ENCODE results near the gene SHPK. TPM values are rescaled to one million over a fixed set of nuclear protein-coding genes. Genes with fewer than 3 reads are reported as not detected.

SHPK gene, protein sequence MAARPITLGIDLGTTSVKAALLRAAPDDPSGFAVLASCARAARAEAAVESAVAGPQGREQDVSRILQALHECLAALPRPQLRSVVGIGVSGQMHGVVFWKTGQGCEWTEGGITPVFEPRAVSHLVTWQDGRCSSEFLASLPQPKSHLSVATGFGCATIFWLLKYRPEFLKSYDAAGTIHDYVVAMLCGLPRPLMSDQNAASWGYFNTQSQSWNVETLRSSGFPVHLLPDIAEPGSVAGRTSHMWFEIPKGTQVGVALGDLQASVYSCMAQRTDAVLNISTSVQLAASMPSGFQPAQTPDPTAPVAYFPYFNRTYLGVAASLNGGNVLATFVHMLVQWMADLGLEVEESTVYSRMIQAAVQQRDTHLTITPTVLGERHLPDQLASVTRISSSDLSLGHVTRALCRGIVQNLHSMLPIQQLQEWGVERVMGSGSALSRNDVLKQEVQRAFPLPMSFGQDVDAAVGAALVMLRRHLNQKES
- 4.9 and 6.1 TPM in 2 replicates for total RNA-seq (2014; rRNA removed; shearing (Covaris generic))

DNA sequence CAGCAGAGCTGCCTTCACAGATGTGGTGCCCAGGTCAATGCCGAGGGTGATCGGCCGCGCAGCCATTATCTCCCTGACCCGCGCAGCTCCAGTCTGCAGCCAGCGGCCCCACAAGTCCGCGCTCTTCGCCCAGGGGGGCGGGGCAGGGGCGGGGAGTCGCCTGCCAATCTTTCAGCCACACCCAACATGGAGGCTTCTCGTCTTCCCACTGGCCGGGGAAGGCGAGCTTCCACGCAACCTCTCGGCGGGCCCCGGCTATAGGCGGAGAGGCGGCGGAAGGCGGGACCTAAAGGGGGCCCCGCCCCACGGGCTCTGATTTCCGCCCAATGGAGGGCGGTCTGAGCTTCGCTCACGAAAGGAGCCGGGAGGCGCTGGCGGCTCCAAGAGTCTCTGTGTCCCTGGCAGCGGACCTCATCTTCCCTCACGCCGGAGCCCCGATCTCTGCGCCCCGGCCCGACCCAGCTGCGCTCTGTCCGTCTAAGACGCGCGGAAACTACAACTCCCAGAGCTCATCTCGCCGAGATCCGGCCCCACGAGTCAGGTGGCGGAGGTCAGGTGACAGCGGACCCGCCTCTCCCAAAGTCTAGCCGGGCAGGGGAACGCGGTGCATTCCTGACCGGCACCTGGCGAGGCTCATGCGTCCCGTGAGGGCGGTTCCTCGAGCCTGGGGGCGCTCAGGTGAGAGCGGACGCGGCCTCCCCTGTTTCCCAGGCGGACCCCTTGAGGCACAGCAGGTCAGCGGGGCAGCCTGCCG, at the start of gene SHPK, which contains the start of gene CTNS:
SHPK (minus strand) TSS at position 97 of the 754 bp plus-strand sequence; CDS start at position 66, 31 bp downstream.
CTNS (plus strand) TSS at position 607 of the 754 bp plus-strand sequence. CDS start 3,447 bp downstream, outside the sequence.
- peak; percentile 84 for DNase-seq (ENCODE audit: low spot score)

DNA sequence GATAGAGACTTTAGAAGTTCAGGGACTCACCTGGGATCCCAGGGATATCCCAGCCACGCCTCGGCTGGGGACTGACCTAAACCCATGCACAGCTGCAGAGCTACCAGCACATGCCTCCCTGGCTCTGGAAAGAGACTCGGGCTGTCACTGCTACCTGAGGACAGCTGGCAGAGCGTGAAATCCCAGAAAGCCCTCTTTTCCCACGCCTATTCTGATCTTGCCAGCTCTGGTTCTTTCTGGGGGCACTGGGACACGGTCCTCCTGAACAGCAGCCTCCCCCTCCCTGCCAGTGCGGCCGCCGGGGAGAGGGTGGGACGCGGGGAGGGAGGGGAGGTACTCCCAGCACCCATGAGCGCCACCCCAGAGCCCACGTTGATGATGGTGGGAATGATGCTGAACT, 49.1 kb upstream of the SHPK start:
- DNase-seq (ENCODE audit: low spot score): no peak

DNA sequence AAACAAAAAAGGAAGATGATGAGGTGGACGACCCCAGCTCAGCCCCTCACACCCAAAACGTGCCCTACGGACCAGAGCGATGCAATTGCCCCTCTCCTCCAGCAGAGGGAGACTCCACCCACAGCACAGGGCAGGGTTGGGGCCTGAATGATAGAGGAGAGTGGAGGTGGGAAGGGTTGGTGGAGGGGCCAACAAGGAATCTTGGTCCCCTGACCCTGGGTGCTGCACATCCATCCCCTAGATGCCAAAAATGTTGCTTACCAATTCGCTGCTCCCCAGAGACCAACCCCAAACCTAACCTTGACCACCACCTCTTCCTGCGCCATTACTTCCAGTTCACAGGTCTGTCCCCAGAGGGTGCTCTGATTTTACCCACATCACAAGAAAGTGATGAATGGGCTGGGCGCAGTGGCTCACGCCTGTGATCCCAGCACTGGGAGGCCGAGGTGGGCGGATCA, 47.0 kb upstream of the SHPK start:
- no peak for DNase-seq (ENCODE audit: low spot score)

DNA sequence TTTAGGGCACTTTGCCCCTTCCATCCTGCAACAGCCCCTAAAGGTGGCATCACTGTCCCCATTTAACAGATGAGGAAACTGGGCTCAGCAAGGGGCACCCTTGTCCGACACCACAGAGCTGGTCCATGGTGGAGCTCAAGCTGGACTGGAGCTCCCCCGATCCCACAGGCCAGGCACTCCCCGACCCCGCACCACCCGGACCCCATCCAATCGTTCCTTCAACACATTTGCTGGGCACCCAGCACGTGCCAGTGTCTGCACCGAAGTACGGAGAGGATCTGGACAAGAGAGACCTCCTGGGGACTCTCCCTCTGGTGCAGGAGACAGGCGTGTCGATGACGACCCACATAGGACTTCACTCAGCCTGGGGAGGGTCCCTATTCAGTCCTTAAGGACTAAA, 46.0 kb upstream of the SHPK start:
- DNase-seq (ENCODE audit: low spot score): no peak

DNA sequence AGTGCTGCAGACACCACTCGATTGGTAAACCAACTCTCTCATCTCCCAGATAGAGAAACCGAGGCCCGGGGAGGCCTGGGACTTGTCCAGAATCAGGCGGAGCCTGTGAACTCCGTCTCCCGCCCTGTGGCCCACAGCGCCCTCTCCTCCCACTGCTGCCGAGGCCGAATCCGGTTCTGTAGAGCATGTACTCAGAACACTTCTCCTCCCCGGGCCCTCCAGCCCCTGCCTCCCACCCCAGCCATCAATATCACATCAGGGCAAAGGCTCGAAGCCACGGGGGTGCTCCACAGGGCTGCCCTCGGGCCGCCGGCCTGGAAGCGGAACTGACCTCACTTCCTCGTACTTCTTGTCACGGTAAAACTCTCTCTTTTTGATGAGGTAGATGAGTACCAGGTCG, 45.5 kb upstream of the SHPK start:
- DNase-seq (ENCODE audit: low spot score): no peak

DNA sequence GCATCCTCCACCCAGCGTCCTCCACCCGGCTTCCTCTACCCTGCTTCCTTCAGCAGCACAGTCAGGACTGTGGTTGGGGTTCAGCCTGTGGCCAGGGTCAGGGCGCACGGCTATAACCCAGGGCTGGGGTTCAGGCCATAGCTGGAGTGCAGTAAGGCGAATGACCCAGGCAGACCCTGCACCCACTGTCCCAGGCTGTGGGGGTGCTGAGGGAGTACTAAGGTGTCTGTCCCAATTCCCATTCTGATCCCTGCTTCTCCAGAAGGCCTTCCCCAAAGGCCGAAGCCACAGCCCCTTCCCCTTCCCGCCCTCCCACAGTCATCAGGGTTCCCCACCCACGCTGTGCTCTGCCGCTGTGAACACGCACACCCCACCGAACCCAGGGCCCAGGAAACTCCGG, 45.0 kb upstream of the SHPK start:
- DNase-seq (ENCODE audit: low spot score): no peak

DNA sequence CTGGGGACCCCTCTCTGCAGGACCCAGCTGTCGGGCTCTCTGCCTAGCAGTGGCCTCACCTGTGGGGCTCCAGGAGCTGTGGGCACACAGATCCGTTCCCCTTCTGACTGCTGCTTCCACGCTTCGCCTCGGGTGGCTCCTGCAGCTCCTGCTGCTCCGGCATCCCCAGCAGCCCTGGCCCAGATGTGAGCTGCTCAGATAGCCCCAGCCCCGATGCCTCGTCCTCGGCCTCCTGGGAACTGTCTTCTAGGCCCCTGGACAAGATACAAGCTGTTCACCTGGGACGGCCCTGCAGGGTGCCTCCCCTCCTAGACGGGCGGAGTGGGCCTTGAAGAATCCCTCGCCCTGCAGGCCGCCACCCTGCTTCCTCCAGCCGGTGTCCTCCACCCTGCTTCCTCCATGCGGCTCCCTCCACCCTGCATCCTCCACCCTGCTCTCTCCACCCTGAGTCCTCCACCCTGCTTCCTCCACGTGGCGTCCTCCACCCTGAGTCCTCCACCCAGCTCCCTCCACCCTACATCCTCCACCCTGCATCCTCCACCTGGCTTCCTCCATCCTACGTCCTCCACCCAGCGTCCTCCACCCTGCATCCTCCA, 43.6 kb upstream of the SHPK start:
- DNase-seq (ENCODE audit: low spot score): no peak

DNA sequence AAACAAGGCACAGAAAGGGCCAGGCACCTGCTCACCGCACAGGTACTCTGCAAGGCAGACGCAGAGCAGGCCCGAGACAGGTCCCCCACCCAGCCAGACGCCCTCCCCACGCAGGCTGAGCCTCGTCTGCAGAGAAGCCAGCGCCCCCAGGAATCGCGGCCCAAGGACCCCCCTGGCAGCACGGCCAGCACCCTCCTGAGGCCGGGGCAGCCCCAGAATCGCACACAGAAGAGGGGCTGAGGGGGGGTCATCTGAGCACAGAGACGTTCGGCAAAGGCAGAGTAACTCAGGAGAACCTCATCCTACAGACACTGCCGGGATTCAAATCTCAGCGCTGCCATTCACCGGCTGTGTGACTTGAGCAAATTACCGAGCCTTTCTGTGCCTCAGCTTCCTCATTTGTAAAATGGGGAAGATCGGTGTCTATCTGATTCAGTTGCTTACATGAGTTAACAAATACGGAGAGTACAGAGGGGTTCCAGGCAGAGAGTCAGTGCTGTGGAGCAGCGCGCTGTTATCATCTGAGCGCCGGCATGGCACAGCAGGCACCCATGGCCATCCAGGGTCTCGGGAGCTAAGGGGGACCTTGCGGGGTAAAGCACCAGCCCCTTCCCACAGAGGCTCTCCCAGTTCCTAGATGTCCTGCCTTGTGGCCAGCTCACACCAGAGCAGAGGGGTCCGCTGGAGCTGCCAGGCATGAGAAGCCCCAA, 42.9 kb upstream of the SHPK start:
- DNase-seq (ENCODE audit: low spot score): no peak

DNA sequence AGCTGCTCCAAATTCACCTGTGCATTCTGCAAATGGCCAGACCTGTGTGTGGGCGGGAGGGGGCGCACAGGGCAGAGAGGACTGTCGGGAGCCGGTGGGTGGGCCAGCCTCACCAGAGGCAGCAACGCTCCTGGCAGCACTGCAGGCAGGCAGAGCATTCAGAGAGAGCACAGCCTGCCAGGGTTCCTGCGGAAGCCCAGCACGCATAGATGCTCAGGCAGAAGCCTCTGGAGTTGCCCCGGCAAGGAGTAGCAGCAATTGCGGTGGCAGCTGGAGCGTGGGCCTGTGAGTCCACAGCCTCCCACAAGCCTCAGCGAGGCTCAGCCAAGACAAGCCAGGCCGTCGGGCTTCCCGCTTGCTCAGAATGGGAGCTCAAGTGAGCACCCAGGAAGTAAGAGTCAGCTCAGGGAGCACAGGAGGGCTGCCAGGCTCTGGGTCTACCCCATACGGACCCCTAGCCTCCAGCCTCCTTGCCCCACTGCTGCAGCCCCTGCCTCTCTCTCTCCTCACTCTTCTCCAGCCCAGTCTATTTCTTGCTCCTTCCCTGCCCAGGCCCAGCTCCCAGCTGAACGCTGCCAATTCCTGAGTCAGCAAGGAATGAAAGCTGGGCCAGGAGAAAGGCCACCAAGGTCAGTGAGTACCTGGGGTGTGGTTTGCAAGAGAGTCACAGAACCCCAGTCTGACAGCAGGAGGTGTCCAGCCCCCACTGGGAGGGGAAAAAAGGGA, 42.2 kb upstream of the SHPK start:
- no peak for DNase-seq (ENCODE audit: low spot score)

DNA sequence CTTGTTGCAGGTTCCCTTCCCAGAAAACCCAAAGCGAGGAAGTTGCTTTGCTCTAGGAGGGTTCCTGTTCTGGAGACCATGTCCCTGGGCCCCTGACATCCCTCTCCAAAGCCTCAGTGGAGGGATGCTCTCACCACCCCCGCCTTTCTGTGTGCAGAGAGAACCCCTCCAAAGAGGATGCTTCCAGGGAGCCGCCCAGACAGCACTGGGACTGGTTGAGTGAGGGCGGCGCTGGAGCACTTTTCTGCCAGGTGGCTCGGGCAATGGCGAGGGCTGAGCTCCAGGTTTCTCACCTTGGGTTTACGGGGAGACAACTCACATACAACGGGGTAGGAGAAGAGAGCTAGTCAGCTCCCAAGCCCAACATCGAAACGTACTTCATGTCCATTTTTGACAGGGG, 39.8 kb upstream of the SHPK start:
- no peak for DNase-seq (ENCODE audit: low spot score)

DNA sequence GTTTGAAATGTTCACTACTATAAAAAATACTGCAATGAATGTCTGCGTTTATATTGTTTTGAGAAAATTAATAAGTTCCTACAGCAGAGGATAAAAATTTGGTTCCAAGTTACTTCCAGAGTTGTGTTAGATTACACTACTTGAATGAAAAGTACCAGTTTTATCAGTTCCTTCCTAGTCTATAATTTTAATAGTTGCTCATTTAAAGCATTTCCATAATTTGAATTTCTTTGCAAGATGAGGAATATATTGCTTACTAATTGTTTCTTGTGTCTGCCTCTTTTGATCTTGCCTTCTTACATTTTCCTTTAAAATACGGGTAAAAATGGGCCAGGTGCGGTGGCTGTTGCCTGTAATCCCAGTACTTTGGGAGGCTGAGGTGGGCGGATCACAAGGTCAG, 36.5 kb upstream of the SHPK start:
- DNase-seq (ENCODE audit: low spot score): no peak

DNA sequence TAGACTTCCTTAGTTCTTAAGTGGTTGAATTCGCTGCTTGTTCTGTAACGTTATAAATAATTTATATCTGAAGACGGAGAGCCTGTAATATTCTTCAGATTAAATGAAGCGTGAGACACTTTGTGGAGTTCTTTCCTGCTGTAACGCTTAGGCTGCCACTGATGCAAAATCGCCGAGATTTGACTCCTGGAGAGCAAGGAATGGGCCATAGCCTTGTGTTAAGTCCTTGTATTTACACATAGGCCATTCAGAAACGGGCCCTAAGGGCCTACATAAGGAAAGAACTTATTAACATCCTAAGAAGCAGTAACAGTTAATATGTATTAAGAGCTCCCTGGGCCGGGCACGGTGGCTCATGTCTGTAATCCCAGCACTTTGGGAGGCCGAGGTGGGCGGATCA, 33.5 kb upstream of the SHPK start:
- no peak for DNase-seq (ENCODE audit: low spot score)

DNA sequence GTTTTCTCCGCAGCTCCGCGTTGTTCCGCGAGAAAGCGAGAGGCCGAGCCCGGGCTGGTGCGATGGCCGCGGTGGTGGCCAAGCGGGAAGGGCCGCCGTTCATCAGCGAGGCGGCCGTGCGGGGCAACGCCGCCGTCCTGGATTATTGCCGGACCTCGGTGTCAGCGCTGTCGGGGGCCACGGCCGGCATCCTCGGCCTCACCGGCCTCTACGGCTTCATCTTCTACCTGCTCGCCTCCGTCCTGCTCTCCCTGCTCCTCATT, 33.0 kb upstream of the SHPK start:
- DNase-seq (ENCODE audit: low spot score): no peak

DNA sequence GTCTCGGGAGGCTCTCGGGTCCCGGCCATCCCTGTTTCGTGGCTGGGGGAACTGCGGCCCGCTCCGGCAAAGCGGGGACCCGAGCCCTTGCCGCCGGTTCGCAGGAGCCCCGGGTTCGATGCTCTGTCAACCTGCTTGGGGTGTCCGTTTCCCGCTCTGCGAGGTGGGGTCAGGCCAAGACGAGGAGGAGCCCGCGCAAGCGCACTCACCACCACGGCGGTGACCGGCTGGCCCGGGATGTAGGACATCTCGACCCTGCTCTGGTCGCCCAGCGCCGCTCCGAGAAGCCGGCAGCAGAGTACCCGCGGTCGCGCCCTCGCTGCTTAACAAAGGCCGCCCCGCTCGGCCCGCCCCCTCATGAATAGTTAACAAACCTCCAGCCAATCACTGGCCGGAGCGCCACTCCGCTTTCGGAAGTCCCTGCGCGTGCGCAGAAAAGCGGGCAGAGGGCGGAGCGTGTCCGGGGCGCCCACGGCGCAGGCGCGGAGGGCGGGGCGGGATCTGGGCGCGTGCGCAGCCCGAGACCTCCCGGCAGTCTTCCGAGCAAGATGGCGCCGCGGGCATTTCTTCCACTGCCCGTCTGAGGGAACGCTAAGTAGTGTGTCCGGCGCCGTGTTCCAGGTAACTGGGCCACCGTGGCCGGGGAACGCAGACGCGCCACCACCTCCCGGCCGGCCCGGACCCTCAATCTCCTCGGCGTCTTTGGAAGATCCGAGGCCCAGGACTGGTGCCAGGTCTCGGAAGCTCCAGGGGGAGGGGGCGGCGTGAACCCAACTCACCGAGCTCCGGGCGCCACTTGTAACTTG, 32.4 kb upstream of the SHPK start, which contains the start of the genes EMC6 and TAX1BP3:
EMC6 (plus strand) TSS at position 534 of the 806 bp plus-strand sequence. CDS start 335 bp downstream, outside the sequence.
TAX1BP3 (minus strand) TSS at position 300 of the 806 bp plus-strand sequence; CDS start at position 248, 52 bp downstream.
- DNase-seq (ENCODE audit: low spot score): peak; percentile 87

DNA sequence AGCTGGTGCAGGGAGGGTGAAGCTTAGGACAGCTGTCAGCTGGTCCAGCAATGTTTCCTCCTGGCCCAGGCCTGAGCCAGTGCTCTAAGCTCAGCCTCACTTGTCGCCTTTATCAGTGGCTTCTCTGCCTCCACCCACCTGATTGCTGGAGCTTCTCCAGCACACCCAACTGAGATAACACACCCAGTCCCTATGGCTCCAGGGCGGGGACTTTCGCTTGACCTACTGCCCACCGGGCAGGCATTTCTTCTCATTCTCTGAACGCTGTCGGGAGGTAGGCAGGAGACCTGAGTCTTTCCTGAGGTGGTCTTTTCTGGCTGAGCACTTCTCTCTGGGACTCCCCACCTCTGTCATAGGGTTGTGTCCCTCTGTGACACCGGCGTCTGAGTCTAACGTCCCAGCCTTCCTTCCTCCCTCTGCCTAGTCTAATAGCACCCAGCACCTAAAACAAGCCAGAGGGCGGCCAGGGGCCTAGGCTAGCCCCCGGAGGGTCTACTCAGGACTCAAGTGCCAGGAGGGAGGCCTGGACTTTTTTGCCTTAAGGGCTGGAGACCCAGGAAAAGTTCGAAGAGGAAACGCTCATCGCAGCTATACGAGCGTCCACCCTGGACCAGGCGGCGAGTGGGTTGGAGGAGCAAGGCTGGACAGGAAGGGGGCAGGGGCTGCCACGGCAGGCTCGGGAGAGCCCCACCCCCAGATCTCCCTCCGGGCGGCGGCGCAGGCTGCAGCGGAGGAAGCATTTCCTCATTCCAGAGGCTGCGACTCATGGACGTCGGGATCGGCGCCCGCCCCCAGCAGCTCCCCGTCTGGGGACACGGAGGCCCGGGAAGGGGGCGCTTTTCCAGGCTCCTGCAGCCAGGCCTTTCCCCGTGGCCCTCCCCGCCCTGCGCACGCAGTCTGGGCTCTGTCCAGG, 31.6 kb upstream of the SHPK start:
- DNase-seq (ENCODE audit: low spot score): peak; percentile 74

DNA sequence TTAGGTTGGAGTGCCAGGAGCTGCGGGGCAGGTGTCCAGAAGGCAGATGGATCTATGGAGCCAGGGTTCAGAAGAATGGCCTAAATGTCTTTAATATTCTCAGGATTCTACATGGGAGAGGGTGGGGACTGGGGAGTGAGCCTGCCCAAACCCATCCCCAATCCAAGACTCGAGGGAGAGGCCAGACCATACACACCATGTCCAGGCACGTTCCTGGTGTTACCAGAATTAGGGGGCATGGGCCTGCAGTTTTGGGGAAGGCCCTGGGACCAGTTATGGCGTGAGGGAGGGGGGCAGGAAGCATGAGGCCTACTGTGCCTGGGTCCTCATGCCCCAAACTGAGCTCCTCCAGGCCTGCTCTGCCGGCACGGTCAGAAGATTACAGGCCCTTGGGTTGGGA, 30.5 kb upstream of the SHPK start:
- DNase-seq (ENCODE audit: low spot score): no peak

DNA sequence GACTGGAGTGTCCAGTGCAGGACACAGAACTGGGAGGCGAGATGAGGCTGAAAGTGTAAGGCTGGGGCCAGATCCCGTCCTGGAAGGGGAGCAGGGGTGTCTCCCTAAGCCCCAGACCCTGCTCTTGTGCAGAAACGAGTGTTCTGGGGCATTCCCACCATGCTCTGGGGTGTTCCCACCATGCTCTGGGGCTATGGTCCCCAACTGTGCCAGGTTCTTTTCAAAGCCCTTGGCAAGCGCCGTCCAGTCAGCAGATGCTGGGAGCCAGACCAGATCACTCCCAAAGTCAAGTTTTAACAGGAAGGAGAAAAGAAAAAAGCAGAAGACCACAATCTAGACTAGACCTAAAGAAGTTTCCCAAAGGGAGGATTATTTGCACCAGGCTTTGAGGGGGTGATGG, 29.8 kb upstream of the SHPK start:
- DNase-seq (ENCODE audit: low spot score): no peak

DNA sequence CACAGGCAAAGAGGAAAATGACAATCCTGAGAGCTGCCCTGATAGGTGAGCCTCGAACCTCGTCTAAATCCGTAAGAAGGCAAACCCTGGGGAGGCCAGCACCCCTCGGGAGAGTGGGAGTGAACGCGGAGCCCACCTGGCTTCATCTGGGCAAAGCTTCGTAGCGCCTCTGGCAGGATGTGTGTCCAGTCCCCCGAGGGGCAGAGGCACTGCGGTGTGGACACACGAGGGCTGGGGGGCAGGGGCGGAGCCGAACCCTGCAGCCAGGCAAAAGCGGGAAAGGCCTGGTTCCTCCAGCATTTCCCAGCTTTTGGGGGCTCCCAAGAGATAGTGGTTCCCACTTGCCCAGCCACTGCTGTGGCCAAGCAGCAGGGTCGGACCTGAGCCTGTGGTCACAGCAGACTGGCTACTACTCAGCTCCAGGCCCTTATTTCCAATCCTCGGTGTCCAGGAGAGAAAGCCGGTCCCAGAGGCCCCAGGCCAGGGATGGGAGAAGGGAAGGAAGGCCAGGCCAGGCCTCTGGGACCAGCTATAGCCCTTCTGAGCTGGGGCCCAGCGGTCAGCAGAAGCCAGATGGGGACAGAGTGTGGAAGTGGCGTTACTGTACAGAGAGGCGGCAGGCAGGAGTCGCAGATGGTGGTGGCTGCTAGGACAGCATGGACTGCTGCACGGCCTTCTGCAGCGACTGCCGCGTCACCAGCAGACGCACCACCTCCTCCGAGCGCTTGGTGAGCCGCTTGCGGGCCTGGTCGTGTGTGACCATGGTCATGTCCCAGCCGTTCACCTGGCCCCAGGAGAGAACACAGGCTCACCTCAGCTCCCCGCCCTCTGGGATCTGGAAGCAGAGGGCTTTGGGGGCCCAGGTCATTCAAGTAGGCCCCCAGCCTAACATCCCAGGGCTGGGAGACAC, 27.3 kb upstream of the SHPK start:
- DNase-seq (ENCODE audit: low spot score): no peak
